PC-3 (cell line): ENCODE measurements around the gene GALNT18. TPM values are rescaled to one million over a fixed set of nuclear protein-coding genes. Genes with fewer than 3 reads are reported as not detected.

Source experiments
- ATAC-seq: fragments of 200-7000 bp; cut with Tn5 transposase; 2 replicates; pipeline ENCODE4 v1.9.1; 2020; ENCODE audit warnings: mild to moderate bottlenecking, moderate library complexity
- BruUV-seq: library from RNA; stranded (reverse); fragments of 400-500 nt; replicated peaks from 2 replicates; lab custom pipeline; 2021; lab: Mats Ljungman, UMichigan
- CTCF ChIA-PET: fragments of 300-600 bp; sonication (Branson Sonifier 250); formaldehyde crosslinking; loops from one replicate; lab custom pipeline; 2022; ENCODE audit warnings: antibody characterized with exemption; lab: Charles Lee
- POLR2A ChIA-PET: fragments of 300-600 bp; sonication (Branson Sonifier 250); formaldehyde crosslinking; loops from one replicate; lab custom pipeline; 2022; ENCODE audit warnings: antibody characterized with exemption; ENCODE audit not compliant: unreplicated experiment; lab: Charles Lee
- DNase-seq: peaks from one replicate; pipeline ENCODE4 v3.0.0-alpha.2; 2015
- H2AFZ ChIP-seq: fragments of 300-600 bp; sonication (generic); 2 replicates; pipeline ENCODE4 v1.6.0; 2016; ENCODE audit warnings: antibody characterized with exemption, low read length
- H3F3A ChIP-seq: fragments of 300-600 bp; sonication (generic); one replicate; pipeline ENCODE4 v1.6.0; 2017; ENCODE audit warnings: antibody characterized with exemption, low read length, control low read depth, mild to moderate bottlenecking; ENCODE audit not compliant: unreplicated experiment
- H3K27ac ChIP-seq: fragments of 300-600 bp; sonication (generic); 2 replicates; pipeline ENCODE4 v1.5.1; 2016; ENCODE audit warnings: mild to moderate bottlenecking, low read length
- H3K27me3 ChIP-seq: fragments of 300-600 bp; sonication (generic); 2 replicates; pipeline ENCODE4 v1.6.1; 2016; ENCODE audit warnings: low read length, mixed read lengths
- H3K36me3 ChIP-seq: fragments of 300-600 bp; sonication (generic); 2 replicates; pipeline ENCODE4 v1.6.1; 2016; ENCODE audit warnings: low read depth, mixed run types, low read length, mixed read lengths
- H3K4me1 ChIP-seq: fragments of 300-600 bp; sonication (generic); 2 replicates; pipeline ENCODE4 v1.5.1; 2016; ENCODE audit warnings: low read length; ENCODE audit not compliant: insufficient read depth
- H3K4me2 ChIP-seq: fragments of 300-600 bp; sonication (generic); 2 replicates; pipeline ENCODE4 v1.6.0; 2016; ENCODE audit warnings: low read length
- H3K4me3 ChIP-seq: fragments of 300-600 bp; sonication (generic); 2 replicates; pipeline ENCODE4 v1.5.1; 2016; ENCODE audit warnings: mild to moderate bottlenecking, low read length, mixed read lengths
- H3K79me2 ChIP-seq: fragments of 300-600 bp; sonication (generic); 2 replicates; pipeline ENCODE4 v1.6.1; 2017; ENCODE audit warnings: low read length, mixed read lengths
- H3K9ac ChIP-seq: fragments of 300-600 bp; sonication (generic); 2 replicates; pipeline ENCODE4 v1.6.0; 2016; ENCODE audit warnings: mild to moderate bottlenecking, low read length
- H3K9me2 ChIP-seq: fragments of 300-600 bp; sonication (generic); replicated peaks from 2 replicates; pipeline ENCODE4 v1.6.1; 2016; ENCODE audit warnings: mixed run types, low read length, mixed read lengths
- H3K9me3 ChIP-seq: fragments of 300-600 bp; sonication (generic); 2 replicates; pipeline ENCODE4 v1.6.1; 2016; ENCODE audit warnings: low read length, mixed read lengths
- H4K20me1 ChIP-seq: fragments of 300-600 bp; sonication (generic); 2 replicates; pipeline ENCODE4 v1.6.1; 2016; ENCODE audit warnings: low read length, mixed read lengths
- CTCF ChIP-seq: fragments of 300-600 bp; sonication (generic); conservative IDR thresholded peaks from 2 replicates; pipeline ENCODE4 v1.5.1; 2017; ENCODE audit warnings: antibody characterized with exemption, low read depth, mild to moderate bottlenecking, low read length
- EZH2 ChIP-seq: fragments of 300-600 bp; sonication (generic); IDR thresholded peaks from one replicate; pipeline ENCODE4 v1.6.1; 2017; ENCODE audit warnings: antibody characterized with exemption, mild to moderate bottlenecking, low read length; ENCODE audit not compliant: unreplicated experiment
- EZH2phosphoT487 ChIP-seq: fragments of 300-600 bp; sonication (generic); IDR thresholded peaks from 2 replicates; pipeline ENCODE4 v1.6.1; 2018; ENCODE audit warnings: mild to moderate bottlenecking, antibody characterized with exemption, low read length, borderline replicate concordance
- intact Hi-C: fragments of 100-400 bp; cut with micrococcal nuclease; formaldehyde crosslinking; loops from 2 replicates; pipeline ENCODE4 v1.9.0; 2023
- total RNA-seq: library from RNA; depleted of rRNA; stranded (reverse); fragments of >200 nt; gene quantifications from 2 replicates; pipeline ENCODE4 v1.2.3, GENCODE V29; 2014

GALNT18 gene
- total RNA-seq, 1 experiment from 2014 or later, result 34.5 TPM

- ATAC-seq, result no peak
- no peak for TF ChIP-seq CTCF
- no peak for TF ChIP-seq EZH2phosphoT487
- TF ChIP-seq EZH2, result no peak
These were observed 249.3 kb downstream of the GALNT18 start for GRCh38 chr11:11372461-11372860.

DNA sequence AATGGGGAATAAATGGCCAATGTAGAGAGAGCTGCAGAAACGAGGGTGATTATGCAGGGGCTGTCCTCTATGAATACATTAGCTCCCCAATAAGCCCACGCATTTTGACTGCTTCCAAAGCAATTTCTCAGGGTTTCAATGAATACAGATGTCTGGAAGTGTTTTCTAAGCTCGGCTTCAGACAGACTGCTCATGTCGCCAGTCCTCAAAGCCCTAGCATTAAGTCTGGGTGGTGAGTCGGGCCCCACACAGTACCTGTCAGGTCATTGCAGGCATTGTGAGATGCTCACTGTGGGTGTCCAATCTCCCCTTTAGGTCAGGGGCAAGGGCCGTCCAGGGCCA, 250.9 kb downstream of the GALNT18 start:
- Histone ChIP-seq H3K9me2 (no peaks in the 10 kb centered on the region), H3K4me1 (no peaks in the 10 kb centered on the region), H3F3A (no peaks in the 10 kb centered on the region), H2AFZ (no peak overlapping the region), H3K9me3 (no peaks in the 10 kb centered on the region), H3K79me2 (no peaks in the 10 kb centered on the region), H3K9ac (no peak overlapping the region), H3K4me3 (no peak overlapping the region), H3K36me3 (0 out of 2 replicates have a peak, but pooled peaks cover 3% of the 10 kb centered on the region), H3K27ac (no peak overlapping the region), H3K4me2 (no peak overlapping the region), H3K27me3 (no peaks in the 10 kb centered on the region), H4K20me1 (no peaks in the 10 kb centered on the region)
- POLR2A ChIA-PET, result no interaction called here
- no peak for ATAC-seq
- CTCF ChIA-PET, result no interaction called here
- DNase-seq, result no peak
- intact Hi-C loops, result no loop called here
- no peak for TF ChIP-seq EZH2phosphoT487
- TF ChIP-seq EZH2, result no peak
- no peak for TF ChIP-seq CTCF
- no TSS peak for BruUV-seq

More at GRCh38 chr11:11372461-11372860, 249.3 kb downstream of the GALNT18 start:
- no peaks in the 10 kb centered on the region for H3K4me1 ChIP-seq
- intact Hi-C loops, result no loop called here
- H2AFZ ChIP-seq, result no peak overlapping the region
- BruUV-seq, result no TSS peak
- no peaks in the 10 kb centered on the region for H4K20me1 ChIP-seq
- ChIA-PET CTCF (no interaction called here), POLR2A (no interaction called here)
- H3K36me3 ChIP-seq, result 0 out of 2 replicates have a peak, but pooled peaks cover 3% of the 10 kb centered on the region
- no peaks in the 10 kb centered on the region for H3F3A ChIP-seq
- H3K9me3 ChIP-seq, result no peaks in the 10 kb centered on the region
- no peak overlapping the region for H3K9ac ChIP-seq
- H3K27ac ChIP-seq, result no peak overlapping the region
- H3K4me2 ChIP-seq, result no peak overlapping the region
- no peaks in the 10 kb centered on the region for H3K27me3 ChIP-seq
- no peaks in the 10 kb centered on the region for H3K9me2 ChIP-seq
- H3K79me2 ChIP-seq, result no peaks in the 10 kb centered on the region
- DNase-seq, result no peak
- H3K4me3 ChIP-seq, result no peak overlapping the region

DNA sequence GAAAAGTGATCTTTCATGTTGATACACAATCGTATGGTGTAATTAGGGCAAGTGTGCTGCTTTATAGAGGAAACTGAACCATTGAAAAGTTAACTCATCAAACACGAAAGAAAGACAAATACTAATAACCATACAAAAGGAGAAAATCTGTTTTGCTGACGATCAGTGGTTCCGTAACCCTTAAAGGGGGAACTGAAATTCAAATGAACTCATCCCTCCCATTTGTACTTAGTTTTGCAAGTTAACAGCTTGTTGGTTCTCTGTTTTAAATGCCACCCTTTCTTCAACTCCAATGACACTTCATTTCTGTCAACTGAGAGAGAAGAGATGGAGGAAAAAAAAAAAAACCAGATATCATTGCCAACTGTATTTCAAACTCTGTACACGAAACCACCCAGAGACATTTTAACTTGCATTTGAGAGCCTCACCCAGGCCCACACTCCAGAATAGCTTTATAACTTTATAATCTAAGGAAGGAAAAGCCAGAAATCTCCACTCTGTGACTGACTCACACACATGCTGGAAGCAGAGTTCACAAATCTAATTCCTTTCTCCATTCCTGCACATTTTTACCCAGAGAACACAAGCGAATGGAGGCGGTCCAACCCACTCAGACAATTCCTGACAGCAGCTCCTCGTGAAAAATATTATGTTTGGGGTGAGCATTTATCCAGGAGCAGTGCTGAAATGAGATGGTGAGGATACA, 251.4 kb downstream of the GALNT18 start:
- peaks cover 3% of the 10 kb centered on the region; the same call in 1 of the 2 replicates for H3K36me3 ChIP-seq
- H3K9me2 ChIP-seq, result no peaks in the 10 kb centered on the region
- no peak overlapping the region for H2AFZ ChIP-seq
- ChIA-PET POLR2A (no interaction called here), CTCF (no interaction called here)
- DNase-seq (no peak), ATAC-seq (no peak)
- intact Hi-C loops, result no loop called here
- no TSS peak for BruUV-seq
- TF ChIP-seq CTCF (no peak), EZH2phosphoT487 (no peak), EZH2 (no peak)
- no peaks in the 10 kb centered on the region for H3F3A ChIP-seq
- H3K4me2 ChIP-seq, result no peak overlapping the region
- H4K20me1 ChIP-seq, result no peaks in the 10 kb centered on the region
- H3K27me3 ChIP-seq, result no peaks in the 10 kb centered on the region
- no peaks in the 10 kb centered on the region for H3K9me3 ChIP-seq
- no peaks in the 10 kb centered on the region for H3K4me1 ChIP-seq
- no peaks in the 10 kb centered on the region for H3K79me2 ChIP-seq
- no peak overlapping the region for H3K27ac ChIP-seq
- no peak overlapping the region for H3K9ac ChIP-seq
- H3K4me3 ChIP-seq, result no peak overlapping the region
